Activated T-helper 9 cell treated with anti-CD3 and anti-CD28 coated beads, Interleukin-2, amount 50 U/mL, for 16 hours (primary cell): Measurements from ENCODE around the gene ITPR3.

Source experiments
- DNase-seq: peaks from one replicate; pipeline ENCODE4 v3.0.0-alpha.2; 2020; ENCODE audit warnings: low read depth

The ITPR3 gene

GRCh38 chr6:33638556-33638955 lies 17.4 kb downstream of the ITPR3 start:
- no peak for DNase-seq

- DNase-seq: no peak
These were observed 18.4 kb downstream of the ITPR3 start for GRCh38 chr6:33639559-33639958.

- DNase-seq: no peak
These were observed 19.2 kb downstream of the ITPR3 start for GRCh38 chr6:33640361-33640760.

- no peak for DNase-seq
These were observed 20.0 kb downstream of the ITPR3 start for GRCh38 chr6:33641144-33641543.

GRCh38 chr6:33641602-33642001 lies 20.5 kb downstream of the ITPR3 start:
- DNase-seq: no peak

- no peak for DNase-seq
These were observed 21.8 kb downstream of the ITPR3 start for GRCh38 chr6:33642897-33643296.

GRCh38 chr6:33651403-33651802 lies 30.3 kb downstream of the ITPR3 start:
- DNase-seq: no peak

- no peak for DNase-seq
These were observed 30.9 kb downstream of the ITPR3 start for GRCh38 chr6:33652002-33652401.

- DNase-seq: no peak
These were observed 33.9 kb downstream of the ITPR3 start for GRCh38 chr6:33654831-33655554.

GRCh38 chr6:33656844-33657243 lies 35.7 kb downstream of the ITPR3 start:
- DNase-seq: no peak

- DNase-seq: no peak
These were observed 38.0 kb downstream of the ITPR3 start for GRCh38 chr6:33658982-33659689.

- no peak for DNase-seq
These were observed 38.9 kb downstream of the ITPR3 start for GRCh38 chr6:33659986-33660385.

GRCh38 chr6:33661106-33661838 lies 40.1 kb downstream of the ITPR3 start:
- no peak for DNase-seq

GRCh38 chr6:33662318-33662717 lies 41.2 kb downstream of the ITPR3 start:
- no peak for DNase-seq

- no peak for DNase-seq
These were observed 41.9 kb downstream of the ITPR3 start for GRCh38 chr6:33663028-33663427.

- no peak for DNase-seq
These were observed 42.8 kb downstream of the ITPR3 start for GRCh38 chr6:33663727-33664449.

- DNase-seq: no peak
These were observed 43.5 kb downstream of the ITPR3 start for GRCh38 chr6:33664506-33665057.

- no peak for DNase-seq
These were observed 44.8 kb downstream of the ITPR3 start for GRCh38 chr6:33665957-33666356.

GRCh38 chr6:33667072-33667471 lies 46.0 kb downstream of the ITPR3 start:
- no peak for DNase-seq

- DNase-seq: no peak
These were observed 46.7 kb downstream of the ITPR3 start for GRCh38 chr6:33667776-33668175.

GRCh38 chr6:33668328-33668727 lies 47.2 kb downstream of the ITPR3 start:
- DNase-seq: no peak

- DNase-seq: peak; percentile 30
These were observed 47.8 kb downstream of the ITPR3 start for GRCh38 chr6:33668914-33669313.
